WERI-Rb-1 (cell line): Measurements from ENCODE around the gene NKAIN2.

Experiments used
- DNase-seq: peaks from one replicate; pipeline ENCODE4 v3.0.0-alpha.2; 2020
- H3K27ac ChIP-seq: fragments of 250-450 bp; sonication (Bioruptor Pico); 2 replicates; pipeline ENCODE4 v1.5.1; 2020; ENCODE audit warnings: mild to moderate bottlenecking, moderate library complexity
- H3K27me3 ChIP-seq: fragments of 250-450 bp; sonication (Bioruptor Pico); 2 replicates; pipeline ENCODE4 v1.5.1; 2021; ENCODE audit warnings: mild to moderate bottlenecking, low read depth, moderate library complexity; ENCODE audit not compliant: insufficient read depth, severe bottlenecking
- H3K36me3 ChIP-seq: fragments of 250-450 bp; sonication (Bioruptor Pico); 2 replicates; pipeline ENCODE4 v1.5.1; 2020; ENCODE audit warnings: mild to moderate bottlenecking, moderate library complexity
- H3K4me3 ChIP-seq: 2 replicates; pipeline ENCODE4 v1.5.1; 2011; ENCODE audit warnings: low read depth, mild to moderate bottlenecking, control low read depth, low read length
- H3K9me3 ChIP-seq: fragments of 250-450 bp; sonication (Bioruptor Pico); 2 replicates; pipeline ENCODE4 v1.5.1; 2021; ENCODE audit warnings: mild to moderate bottlenecking, moderate library complexity; ENCODE audit not compliant: severe bottlenecking
- TF ChIP-seq, protein P1 (sequence below): IDR thresholded peaks from 2 replicates; pipeline ENCODE4 v1.5.1; 2011; ENCODE audit warnings: low read depth, mild to moderate bottlenecking, control low read depth, inconsistent platforms, low read length

Gene NKAIN2

DNA sequence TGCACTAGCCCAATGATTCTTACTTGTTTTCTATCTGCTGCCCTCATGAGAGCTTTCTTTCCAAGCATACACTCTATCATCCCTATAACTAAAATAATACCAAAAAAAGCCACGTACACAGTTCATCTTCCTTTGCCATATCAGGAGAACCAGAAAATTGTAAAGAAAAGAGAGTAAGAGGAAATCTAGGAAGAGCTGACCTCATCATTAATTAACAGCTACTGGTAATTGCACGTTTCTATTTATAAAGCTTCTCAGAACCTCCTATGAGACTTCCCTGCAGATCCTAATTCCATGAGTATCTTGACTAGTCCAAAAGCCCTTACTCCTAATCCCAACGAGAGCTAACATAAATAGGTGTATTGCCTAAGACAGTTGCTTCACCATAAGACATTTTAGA, 967.1 kb downstream of the NKAIN2 start:
- Histone ChIP-seq H3K27me3 (no peaks in the 10 kb centered on the region), H3K27ac (no peak overlapping the region), H3K9me3 (no peaks in the 10 kb centered on the region), H3K36me3 (no peaks in the 10 kb centered on the region), H3K4me3 (no peak overlapping the region)
- TF ChIP-seq, protein P1, sequence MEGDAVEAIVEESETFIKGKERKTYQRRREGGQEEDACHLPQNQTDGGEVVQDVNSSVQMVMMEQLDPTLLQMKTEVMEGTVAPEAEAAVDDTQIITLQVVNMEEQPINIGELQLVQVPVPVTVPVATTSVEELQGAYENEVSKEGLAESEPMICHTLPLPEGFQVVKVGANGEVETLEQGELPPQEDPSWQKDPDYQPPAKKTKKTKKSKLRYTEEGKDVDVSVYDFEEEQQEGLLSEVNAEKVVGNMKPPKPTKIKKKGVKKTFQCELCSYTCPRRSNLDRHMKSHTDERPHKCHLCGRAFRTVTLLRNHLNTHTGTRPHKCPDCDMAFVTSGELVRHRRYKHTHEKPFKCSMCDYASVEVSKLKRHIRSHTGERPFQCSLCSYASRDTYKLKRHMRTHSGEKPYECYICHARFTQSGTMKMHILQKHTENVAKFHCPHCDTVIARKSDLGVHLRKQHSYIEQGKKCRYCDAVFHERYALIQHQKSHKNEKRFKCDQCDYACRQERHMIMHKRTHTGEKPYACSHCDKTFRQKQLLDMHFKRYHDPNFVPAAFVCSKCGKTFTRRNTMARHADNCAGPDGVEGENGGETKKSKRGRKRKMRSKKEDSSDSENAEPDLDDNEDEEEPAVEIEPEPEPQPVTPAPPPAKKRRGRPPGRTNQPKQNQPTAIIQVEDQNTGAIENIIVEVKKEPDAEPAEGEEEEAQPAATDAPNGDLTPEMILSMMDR, result no peak
- DNase-seq, result no peak

DNA sequence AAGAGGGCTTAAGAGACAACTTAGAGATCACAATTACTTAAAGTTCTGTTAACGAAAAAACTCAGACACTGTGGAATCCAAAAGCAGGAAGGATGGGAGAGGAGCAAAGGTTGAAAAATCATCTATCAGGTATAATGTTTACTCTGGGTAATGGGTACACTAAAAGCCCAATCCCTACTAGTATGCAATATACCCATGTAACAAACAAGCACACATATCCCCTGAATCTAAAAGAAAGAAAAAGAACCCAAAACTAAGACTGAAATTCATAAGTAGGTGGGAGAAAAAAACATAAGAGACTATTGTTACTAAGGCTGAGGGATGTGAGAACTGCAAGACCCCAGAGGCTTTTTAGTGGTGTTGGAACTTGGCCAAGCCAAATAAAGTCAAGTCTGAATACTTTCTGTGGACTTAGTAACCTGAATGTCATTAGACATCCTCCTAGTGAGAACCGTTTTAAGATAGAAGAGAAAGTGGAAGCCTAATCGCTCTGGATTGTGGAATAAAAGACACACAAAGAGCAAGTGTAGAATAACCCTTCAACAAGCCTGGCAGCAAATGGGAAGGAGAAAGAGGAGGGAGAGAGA, 969.2 kb downstream of the NKAIN2 start:
- H3K27me3 ChIP-seq, result no peaks in the 10 kb centered on the region
- DNase-seq, result no peak
- no peak overlapping the region for H3K27ac ChIP-seq
- no peaks in the 10 kb centered on the region for H3K36me3 ChIP-seq
- H3K9me3 ChIP-seq, result no peaks in the 10 kb centered on the region
- no peak overlapping the region for H3K4me3 ChIP-seq
- TF ChIP-seq, protein P1, result no peak

DNA sequence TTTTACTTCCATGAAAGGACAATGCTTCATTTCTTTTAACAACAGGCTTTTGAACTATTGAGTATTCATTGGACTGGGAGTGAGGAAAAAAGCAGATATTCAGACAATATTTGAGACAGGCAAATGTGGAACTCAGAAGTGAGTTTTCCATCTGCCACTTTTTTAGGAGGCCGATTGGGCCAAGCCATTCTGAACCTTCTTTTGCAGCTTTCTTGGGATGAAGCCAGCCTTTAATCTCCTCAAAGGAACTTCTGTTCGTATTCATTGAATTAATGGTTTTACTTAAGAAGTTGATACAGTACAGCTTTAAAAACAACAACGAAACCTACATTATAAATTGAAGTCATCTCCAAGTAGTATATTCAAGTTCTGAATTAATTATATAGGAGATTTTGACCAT, 971.5 kb downstream of the NKAIN2 start:
- TF ChIP-seq, protein P1, result no peak
- Histone ChIP-seq H3K36me3 (no peaks in the 10 kb centered on the region), H3K27me3 (no peaks in the 10 kb centered on the region), H3K27ac (no peak overlapping the region), H3K9me3 (no peaks in the 10 kb centered on the region), H3K4me3 (no peak overlapping the region)
- no peak for DNase-seq

DNA sequence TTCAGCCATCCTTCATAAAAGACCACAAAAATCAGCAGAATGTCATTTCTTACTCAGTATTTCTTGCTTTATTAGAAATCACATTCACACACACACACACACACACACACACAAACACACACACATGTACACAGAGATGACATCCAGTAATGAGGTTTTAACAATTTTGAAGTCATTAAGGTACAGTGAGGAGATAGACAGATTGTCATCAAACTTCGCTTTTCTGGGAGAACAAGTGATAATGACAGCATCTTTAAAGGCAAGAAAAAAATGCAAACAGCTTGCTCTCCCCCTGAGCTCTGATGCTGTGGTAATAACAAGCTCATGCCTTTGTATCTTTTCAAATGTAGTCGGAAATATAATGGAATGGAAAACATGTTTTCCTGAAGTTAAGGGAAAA, 974.2 kb downstream of the NKAIN2 start:
- Histone ChIP-seq H3K4me3 (no peak overlapping the region), H3K27me3 (no peaks in the 10 kb centered on the region), H3K36me3 (no peaks in the 10 kb centered on the region), H3K9me3 (no peaks in the 10 kb centered on the region), H3K27ac (no peak overlapping the region)
- no peak for DNase-seq
- TF ChIP-seq, protein P1, result no peak

DNA sequence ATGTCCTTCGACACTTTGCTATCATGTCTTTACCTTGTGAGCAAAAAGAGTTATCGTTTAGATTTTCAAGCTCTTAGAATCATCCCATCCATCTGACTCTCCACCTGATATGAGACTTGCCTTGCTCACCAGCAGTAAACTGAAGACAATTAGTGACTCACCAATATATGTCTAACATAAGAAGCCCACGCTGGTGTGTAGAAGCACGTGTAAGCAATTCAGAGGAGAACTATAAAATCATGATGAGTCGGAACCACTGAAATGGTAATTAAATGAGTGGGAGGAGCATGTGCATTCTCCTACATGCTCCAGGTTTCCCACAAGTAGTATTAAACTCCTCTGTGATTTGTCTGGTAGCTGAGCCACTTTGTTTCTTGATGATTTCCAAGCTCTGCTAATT, 977.0 kb downstream of the NKAIN2 start:
- H3K36me3 ChIP-seq, result no peaks in the 10 kb centered on the region
- no peak for DNase-seq

More for the DNA sequence above, 977.0 kb downstream of the NKAIN2 start:
- TF ChIP-seq, protein P1, result no peak
- H3K9me3 ChIP-seq, result no peaks in the 10 kb centered on the region
- no peak overlapping the region for H3K4me3 ChIP-seq
- H3K27ac ChIP-seq, result no peak overlapping the region
- H3K27me3 ChIP-seq, result no peaks in the 10 kb centered on the region
